Keratinocyte (primary cell): ENCODE results near the gene SYCE3. TPM values are rescaled to one million over a fixed set of nuclear protein-coding genes. Genes with fewer than 3 reads are reported as not detected.

ENCODE experiments used
- DNase-seq: peaks from one replicate; pipeline ENCODE4 v3.0.0-alpha.2; 2011; ENCODE audit warnings: low read depth, missing footprints, low spot score
- FAIRE-seq: peaks from 2 replicates; lab custom pipeline; 2011; peaks lifted over from hg19 to GRCh38; lab: Jason Lieb, UNC
- H2AFZ ChIP-seq: 2 replicates; pipeline ENCODE4 v1.6.0; 2012; ENCODE audit warnings: low read length, control low read depth, inconsistent platforms; ENCODE audit not compliant: control insufficient read depth
- H3K27ac ChIP-seq: 2 replicates; pipeline ENCODE4 v1.5.1; 2011; ENCODE audit warnings: low read length; ENCODE audit not compliant: control insufficient read depth, insufficient read depth
- H3K27me3 ChIP-seq: 3 replicates; pipeline ENCODE4 v1.6.0; 2011; ENCODE audit warnings: low read length; ENCODE audit not compliant: control insufficient read depth, insufficient read depth; ENCODE audit errors: extremely low read depth
- H3K36me3 ChIP-seq, 2 experiments: 2 replicates in 1 of 2; 3 replicates in 1 of 2; pipeline ENCODE4 v1.5.1; 2011; ENCODE audit warnings: low read length in 2 of 2, mild to moderate bottlenecking in 1 of 2; ENCODE audit not compliant: control insufficient read depth in 2 of 2, insufficient read depth in 2 of 2; ENCODE audit errors: extremely low read depth in 1 of 2
- H3K4me1 ChIP-seq: 3 replicates; pipeline ENCODE4 v1.5.1; 2011; ENCODE audit warnings: low read length; ENCODE audit not compliant: control insufficient read depth, insufficient read depth; ENCODE audit errors: extremely low read depth
- H3K4me2 ChIP-seq: 3 replicates; pipeline ENCODE4 v1.6.0; 2011; ENCODE audit warnings: low read depth, low read length; ENCODE audit not compliant: control insufficient read depth, insufficient read depth; ENCODE audit errors: extremely low read depth
- H3K4me3 ChIP-seq, 3 experiments: fragments of 200-600 bp in 1 of 3; sonication (generic) in 1 of 3; 2 replicates in 2 of 3; 3 replicates in 1 of 3; pipeline ENCODE4 v1.5.1; 2011 to 2016; ENCODE audit warnings: low read length in 3 of 3, mild to moderate bottlenecking in 3 of 3, control low read depth in 2 of 3, inconsistent platforms in 1 of 3, low read depth in 1 of 3, mixed read lengths in 1 of 3, mixed run types in 1 of 3, moderate library complexity in 1 of 3; ENCODE audit not compliant: control insufficient read depth in 2 of 3, insufficient read depth in 2 of 3; ENCODE audit errors: extremely low read depth in 1 of 3
- H3K79me2 ChIP-seq: 2 replicates; pipeline ENCODE4 v1.6.0; 2012; ENCODE audit warnings: low read length; ENCODE audit not compliant: control insufficient read depth, insufficient read depth
- H3K9ac ChIP-seq: 3 replicates; pipeline ENCODE4 v1.6.0; 2011; ENCODE audit warnings: low read length; ENCODE audit not compliant: control insufficient read depth, insufficient read depth; ENCODE audit errors: extremely low read depth
- H3K9me1 ChIP-seq: 3 replicates; pipeline ENCODE4 v1.6.0; 2011; ENCODE audit warnings: low read length; ENCODE audit not compliant: control insufficient read depth, insufficient read depth; ENCODE audit errors: extremely low read depth
- H3K9me3 ChIP-seq: 2 replicates; pipeline ENCODE4 v1.5.1; 2012; ENCODE audit warnings: low read depth, low read length; ENCODE audit not compliant: control insufficient read depth
- H4K20me1 ChIP-seq: 3 replicates; pipeline ENCODE4 v1.6.0; 2011; ENCODE audit warnings: low read length; ENCODE audit not compliant: control insufficient read depth, insufficient read depth; ENCODE audit errors: extremely low read depth
- EZH2 ChIP-seq: IDR thresholded peaks from one replicate; pipeline ENCODE4 v1.6.1; 2012; ENCODE audit warnings: inconsistent platforms, mild to moderate bottlenecking, low read length, moderate library complexity
- dilution Hi-C: fragments of 300-500 bp; cut with MboI; formaldehyde crosslinking; loops from one replicate; pipeline ENCODE4 v1.7.0; 2020; ENCODE audit warnings: low sequenced_read_pairs; ENCODE audit not compliant: extremely low pct_ligation_motif_present
- polyA plus RNA-seq, 5 experiments: library from polyadenylated mRNA; depleted of rRNA in 3 of 5; stranded (reverse) in 3 of 5; stranded (forward) in 1 of 5; unstranded in 1 of 5; fragments of >200 nt; gene quantifications; 1 replicate in 1 of 5; 2 replicates in 3 of 5; 3 replicates in 1 of 5; pipeline versions ENCODE4 v1.2.1 to v1.2.3, GENCODE V29; 2011 to 2012; ENCODE audit warnings: missing spikeins in 2 of 5, low read depth in 1 of 5, low replicate concordance in 1 of 5
- TF ChIP-seq, protein P1 (sequence below), 3 experiments: IDR thresholded peaks in 1 of 3; conservative IDR thresholded peaks in 1 of 3; optimal IDR thresholded peaks in 1 of 3; 2 replicates in 2 of 3; 3 replicates in 1 of 3; pipeline versions ENCODE3 to v1.5.1; 2011; ENCODE audit warnings: low read length in 3 of 3, mild to moderate bottlenecking in 3 of 3, moderate library complexity in 2 of 3, control low read depth in 1 of 3, inconsistent platforms in 1 of 3; ENCODE audit not compliant: insufficient read depth in 2 of 3; ENCODE audit errors: extremely low read depth in 1 of 3

The SYCE3 gene
- polyA plus RNA-seq, 1 donor (not counting 4 experiments of a cell fraction or from before 2014, with no cell fraction given) = 0.17 TPM

DNA sequence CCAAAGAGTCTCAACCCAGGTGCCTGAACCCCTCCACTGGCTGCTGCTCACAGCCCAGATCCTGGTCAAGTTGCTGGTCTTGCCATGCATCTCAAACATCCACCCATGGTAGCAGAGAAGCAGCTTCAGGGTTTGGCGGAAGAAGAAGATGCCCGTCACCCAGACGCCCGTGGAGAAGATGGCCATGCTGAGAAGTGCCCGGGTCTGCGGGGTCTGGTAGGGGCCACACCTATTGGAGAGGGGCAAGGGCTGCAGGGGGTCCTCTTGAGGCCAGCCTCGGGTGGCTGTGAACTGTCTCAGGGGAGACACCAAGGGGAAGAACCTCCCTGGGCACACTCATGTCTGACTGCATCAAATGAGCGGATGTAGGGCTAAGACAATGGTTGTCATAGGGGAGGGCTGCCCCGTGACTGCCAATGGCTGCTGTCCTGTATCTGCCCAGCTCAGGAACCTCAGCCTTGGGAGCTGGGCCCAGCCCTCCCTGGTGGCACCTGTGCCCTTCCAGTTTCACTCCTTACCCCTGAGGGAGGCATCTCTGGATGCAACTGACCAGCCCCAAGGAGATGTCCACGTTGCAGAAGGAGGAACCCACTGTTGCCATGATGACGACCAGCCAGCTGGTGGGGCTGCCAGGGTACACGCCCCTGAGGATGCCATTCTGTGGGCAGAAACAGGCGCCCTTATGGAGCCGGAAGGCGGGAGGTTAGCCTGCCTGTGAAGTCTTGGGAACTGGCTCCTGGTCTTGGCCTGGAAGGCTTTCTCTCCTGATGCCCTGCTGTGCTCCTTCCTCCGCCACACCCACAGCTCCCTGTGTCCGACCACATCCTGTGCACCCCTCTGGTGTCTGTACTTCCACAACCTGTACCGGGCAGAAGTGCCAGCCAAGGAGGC, 14.3 kb upstream of the SYCE3 start:
- H3K27ac ChIP-seq = no peak overlapping the region
- H4K20me1 ChIP-seq = no peaks in the 10 kb centered on the region
- DNase-seq (no peak), FAIRE-seq (no peak)
- H3K4me3 ChIP-seq = no peak overlapping the region
- H3K4me2 ChIP-seq = no peak overlapping the region
- H3K9me3 ChIP-seq = no peaks in the 10 kb centered on the region
- no peak overlapping the region for H2AFZ ChIP-seq
- no peak overlapping the region for H3K9ac ChIP-seq
- TF ChIP-seq, protein P1, sequence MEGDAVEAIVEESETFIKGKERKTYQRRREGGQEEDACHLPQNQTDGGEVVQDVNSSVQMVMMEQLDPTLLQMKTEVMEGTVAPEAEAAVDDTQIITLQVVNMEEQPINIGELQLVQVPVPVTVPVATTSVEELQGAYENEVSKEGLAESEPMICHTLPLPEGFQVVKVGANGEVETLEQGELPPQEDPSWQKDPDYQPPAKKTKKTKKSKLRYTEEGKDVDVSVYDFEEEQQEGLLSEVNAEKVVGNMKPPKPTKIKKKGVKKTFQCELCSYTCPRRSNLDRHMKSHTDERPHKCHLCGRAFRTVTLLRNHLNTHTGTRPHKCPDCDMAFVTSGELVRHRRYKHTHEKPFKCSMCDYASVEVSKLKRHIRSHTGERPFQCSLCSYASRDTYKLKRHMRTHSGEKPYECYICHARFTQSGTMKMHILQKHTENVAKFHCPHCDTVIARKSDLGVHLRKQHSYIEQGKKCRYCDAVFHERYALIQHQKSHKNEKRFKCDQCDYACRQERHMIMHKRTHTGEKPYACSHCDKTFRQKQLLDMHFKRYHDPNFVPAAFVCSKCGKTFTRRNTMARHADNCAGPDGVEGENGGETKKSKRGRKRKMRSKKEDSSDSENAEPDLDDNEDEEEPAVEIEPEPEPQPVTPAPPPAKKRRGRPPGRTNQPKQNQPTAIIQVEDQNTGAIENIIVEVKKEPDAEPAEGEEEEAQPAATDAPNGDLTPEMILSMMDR (optimal IDR thresholded peaks at IDR 0.05 in 1 of 3, IDR thresholded peaks at IDR 0.05 in 1 of 3, conservative IDR thresholded peaks at IDR 0.05 in 1 of 3; ENCODE audit: extremely low read depth in 1 of 3, insufficient read depth in 2 of 3, low read length in 3 of 3) = no peak
- TF ChIP-seq EZH2 = no peak
- H3K27me3 ChIP-seq = no peaks in the 10 kb centered on the region
- dilution Hi-C loops = no loop called here
- H3K79me2 ChIP-seq = peaks cover 10% of the 10 kb centered on the region
- no peaks in the 10 kb centered on the region for H3K9me1 ChIP-seq
- H3K4me1 ChIP-seq = peaks cover 7% of the 10 kb centered on the region
- peaks cover 12 to 14% of the 10 kb centered on the region in 2 experiments for H3K36me3 ChIP-seq

GRCh38 chr22:50576070-50576469, 13.4 kb upstream of the SYCE3 start:
- H3K9ac ChIP-seq = no peak overlapping the region
- no peak for TF ChIP-seq EZH2
- TF ChIP-seq, protein P1 (optimal IDR thresholded peaks at IDR 0.05 in 1 of 3, IDR thresholded peaks at IDR 0.05 in 1 of 3, conservative IDR thresholded peaks at IDR 0.05 in 1 of 3; ENCODE audit: extremely low read depth in 1 of 3, insufficient read depth in 2 of 3, low read length in 3 of 3) = peak in 1 of 3 experiments; percentile 60
- H3K9me1 ChIP-seq = no peaks in the 10 kb centered on the region
- no peaks in the 10 kb centered on the region for H3K4me1 ChIP-seq
- no peak overlapping the region for H3K4me3 ChIP-seq
- dilution Hi-C loops = no loop called here
- H3K27me3 ChIP-seq = no peaks in the 10 kb centered on the region
- DNase-seq = peak; percentile 26
- H3K79me2 ChIP-seq = no peaks in the 10 kb centered on the region
- peaks cover 20 to 21% of the 10 kb centered on the region in 2 experiments for H3K36me3 ChIP-seq
- H3K27ac ChIP-seq = no peak overlapping the region
- FAIRE-seq = no peak
- H2AFZ ChIP-seq = no peak overlapping the region
- no peaks in the 10 kb centered on the region for H4K20me1 ChIP-seq
- no peaks in the 10 kb centered on the region for H3K9me3 ChIP-seq
- no peak overlapping the region for H3K4me2 ChIP-seq
